ENCODE measurements around the gene GSDME.
A peak's percentile ranks its signal among the peaks of the same experiment; 100 is the strongest.
"Not testable (repeated sequence)": the region's sequence is repeated elsewhere in the genome, so short reads cannot be mapped to it uniquely, and the experiment has no call there.

Gene GSDME

DNA sequence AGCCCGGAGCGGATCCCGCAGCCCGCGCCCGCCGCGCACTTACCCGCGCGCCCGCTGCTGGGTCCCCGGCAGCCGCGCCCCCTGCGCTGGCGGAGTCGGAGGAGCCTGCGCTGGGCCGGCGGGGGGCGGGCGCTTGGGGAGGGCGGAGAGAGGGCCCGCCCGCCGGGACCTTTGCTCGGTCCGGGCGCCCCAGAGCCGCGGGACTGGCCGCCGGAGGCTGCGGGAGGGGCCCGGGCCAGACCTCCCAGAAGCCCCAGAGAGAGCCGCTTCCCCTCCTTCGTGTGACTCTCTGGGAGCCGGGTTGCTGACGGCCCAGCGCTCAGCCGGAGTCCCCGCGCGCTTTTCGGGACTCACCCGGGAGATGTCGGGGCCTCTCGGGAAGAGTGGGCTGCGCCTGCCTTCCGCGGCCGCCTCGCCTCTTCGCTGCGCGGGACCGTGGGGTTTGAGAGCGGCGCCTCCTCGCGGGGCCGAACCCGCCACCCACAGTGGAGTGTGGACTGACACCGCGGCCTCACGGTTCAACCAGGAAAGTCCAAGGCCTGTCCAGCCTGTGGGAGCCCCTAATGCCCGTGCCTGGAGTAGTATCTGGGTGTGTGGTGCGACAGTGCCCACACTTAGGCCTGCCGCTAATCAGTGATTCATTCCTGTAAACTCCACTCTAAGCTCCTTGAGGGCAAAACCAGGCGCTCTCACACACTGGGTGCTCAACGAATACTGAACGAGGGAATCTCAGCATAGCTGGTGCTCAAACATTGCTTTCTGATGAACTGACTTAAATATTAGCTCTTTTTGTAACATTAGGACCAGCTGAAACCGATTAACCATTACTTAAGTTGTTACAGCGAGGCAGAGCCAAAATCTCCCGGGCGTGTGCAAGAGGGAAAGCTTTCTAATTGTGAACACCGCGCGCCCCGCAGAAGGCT is at the start of gene GSDME:
GSDME (minus strand) TSS at position 112 of the 923 bp plus-strand sequence. CDS start 7,690 bp downstream, outside the sequence.
- peaks cover 12% of the 10 kb centered on the region for H3K4me1 ChIP-seq (ENCODE audit: control insufficient read depth, insufficient read depth, low read length)
- H3K27me3 ChIP-seq (ENCODE audit: control insufficient read depth in 1 of 2, insufficient read depth in 2 of 2, low read length in 2 of 2) = no peaks in the 10 kb centered on the region
- H3K4me3 ChIP-seq (ENCODE audit: low read length in 2 of 2) = peak within 1 kb of the TSS; percentile 79 to 81
- no peaks in the 10 kb centered on the region for H3K36me3 ChIP-seq (ENCODE audit: control insufficient read depth in 2 of 2, insufficient read depth in 2 of 2, low read length in 2 of 2)
- peak within 1 kb of the TSS; percentile 64 for H3K27ac ChIP-seq (ENCODE audit: low read length)
- no peaks in the 10 kb centered on the region for H3K9me3 ChIP-seq (ENCODE audit: control insufficient read depth in 2 of 2, low read length in 2 of 2)
- H3K9ac ChIP-seq (ENCODE audit: low read length in 2 of 2) = peak within 1 kb of the TSS; percentile 57 to 72

GRCh38 chr7:24802300-24802699 is 45.0 kb upstream of the GSDME start:
- Histone ChIP-seq H3K27ac (ENCODE audit: low read length) (no peak overlapping the region), H3K4me3 (ENCODE audit: low read length in 2 of 2) (no peak overlapping the region), H3K9me3 (ENCODE audit: control insufficient read depth in 2 of 2, low read length in 2 of 2) (no peaks in the 10 kb centered on the region), H3K9ac (ENCODE audit: low read length in 2 of 2) (no peak overlapping the region), H3K27me3 (ENCODE audit: control insufficient read depth in 1 of 2, insufficient read depth in 2 of 2, low read length in 2 of 2) (no peaks in the 10 kb centered on the region), H3K36me3 (ENCODE audit: control insufficient read depth in 2 of 2, insufficient read depth in 2 of 2, low read length in 2 of 2) (no peaks in the 10 kb centered on the region), H3K4me1 (ENCODE audit: control insufficient read depth, insufficient read depth, low read length) (no peaks in the 10 kb centered on the region)

GRCh38 chr7:24801883-24802282 is 44.6 kb upstream of the GSDME start:
- Histone ChIP-seq H3K27me3 (ENCODE audit: control insufficient read depth in 1 of 2, insufficient read depth in 2 of 2, low read length in 2 of 2) (no peaks in the 10 kb centered on the region), H3K27ac (ENCODE audit: low read length) (no peak overlapping the region), H3K9me3 (ENCODE audit: control insufficient read depth in 2 of 2, low read length in 2 of 2) (no peaks in the 10 kb centered on the region), H3K4me1 (ENCODE audit: control insufficient read depth, insufficient read depth, low read length) (no peaks in the 10 kb centered on the region), H3K9ac (ENCODE audit: low read length in 2 of 2) (no peak overlapping the region), H3K36me3 (ENCODE audit: control insufficient read depth in 2 of 2, insufficient read depth in 2 of 2, low read length in 2 of 2) (no peaks in the 10 kb centered on the region), H3K4me3 (ENCODE audit: low read length in 2 of 2) (no peak overlapping the region)

DNA sequence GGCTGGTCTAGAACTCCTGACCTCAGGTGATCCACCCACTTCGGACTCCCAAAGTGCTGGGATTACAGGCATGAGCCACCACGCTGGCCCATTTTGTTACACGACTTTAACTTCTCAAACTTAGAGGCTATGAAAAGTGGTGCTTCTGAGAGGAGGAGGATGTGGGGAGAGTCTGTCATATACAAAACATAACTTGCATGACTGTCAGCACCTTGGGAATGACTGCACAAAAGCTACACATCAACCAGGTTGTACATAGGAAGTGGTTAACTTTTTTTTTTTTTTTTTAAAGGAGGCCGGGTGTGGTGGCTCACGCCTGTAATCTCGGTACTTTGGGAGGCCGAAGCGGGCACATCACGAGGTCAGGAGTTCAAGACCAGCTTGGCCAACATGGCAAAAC is 43.4 kb upstream of the GSDME start:
- H3K9me3 ChIP-seq (ENCODE audit: control insufficient read depth in 2 of 2, low read length in 2 of 2) = no peaks in the 10 kb centered on the region
- no peaks in the 10 kb centered on the region for H3K36me3 ChIP-seq (ENCODE audit: control insufficient read depth in 2 of 2, insufficient read depth in 2 of 2, low read length in 2 of 2)
- H3K4me1 ChIP-seq (ENCODE audit: control insufficient read depth, insufficient read depth, low read length) = no peaks in the 10 kb centered on the region
- no peak overlapping the region for H3K27ac ChIP-seq (ENCODE audit: low read length)
- H3K27me3 ChIP-seq (ENCODE audit: control insufficient read depth in 1 of 2, insufficient read depth in 2 of 2, low read length in 2 of 2) = no peaks in the 10 kb centered on the region
- H3K4me3 ChIP-seq (ENCODE audit: low read length in 2 of 2) = no peak overlapping the region
- no peak overlapping the region for H3K9ac ChIP-seq (ENCODE audit: low read length in 2 of 2)

DNA sequence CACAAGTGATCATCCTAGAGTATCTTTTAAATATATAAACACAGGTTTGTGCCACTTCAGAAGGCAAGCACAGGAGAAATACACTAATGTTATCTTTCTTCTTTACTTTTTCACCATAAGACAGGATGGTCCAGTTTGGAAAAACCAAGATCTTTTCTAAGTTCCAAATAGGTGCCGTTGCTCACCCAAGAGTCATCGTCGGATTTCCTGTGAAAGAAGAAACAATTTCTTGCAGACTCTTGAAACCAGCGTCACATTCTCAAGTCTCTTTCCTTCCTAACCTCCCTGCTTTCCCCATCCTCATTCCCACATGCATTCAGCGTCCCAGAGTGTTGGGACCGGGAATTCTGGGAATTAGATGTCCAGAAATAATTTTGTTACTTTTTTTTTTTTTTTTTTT is 42.8 kb upstream of the GSDME start:
- H3K9ac ChIP-seq (ENCODE audit: low read length in 2 of 2) = no peak overlapping the region
- H3K36me3 ChIP-seq (ENCODE audit: control insufficient read depth in 2 of 2, insufficient read depth in 2 of 2, low read length in 2 of 2) = no peaks in the 10 kb centered on the region
- H3K9me3 ChIP-seq (ENCODE audit: control insufficient read depth in 2 of 2, low read length in 2 of 2) = no peaks in the 10 kb centered on the region
- no peaks in the 10 kb centered on the region for H3K4me1 ChIP-seq (ENCODE audit: control insufficient read depth, insufficient read depth, low read length)
- no peak overlapping the region for H3K4me3 ChIP-seq (ENCODE audit: low read length in 2 of 2)
- no peak overlapping the region for H3K27ac ChIP-seq (ENCODE audit: low read length)
- H3K27me3 ChIP-seq (ENCODE audit: control insufficient read depth in 1 of 2, insufficient read depth in 2 of 2, low read length in 2 of 2) = no peaks in the 10 kb centered on the region

GRCh38 chr7:24799506-24799905 is 42.2 kb upstream of the GSDME start:
- Histone ChIP-seq H3K4me1 (ENCODE audit: control insufficient read depth, insufficient read depth, low read length) (no peaks in the 10 kb centered on the region), H3K9me3 (ENCODE audit: control insufficient read depth in 2 of 2, low read length in 2 of 2) (no peaks in the 10 kb centered on the region), H3K4me3 (ENCODE audit: low read length in 2 of 2) (no peak overlapping the region), H3K9ac (ENCODE audit: low read length in 2 of 2) (no peak overlapping the region), H3K27me3 (ENCODE audit: control insufficient read depth in 1 of 2, insufficient read depth in 2 of 2, low read length in 2 of 2) (no peaks in the 10 kb centered on the region), H3K36me3 (ENCODE audit: control insufficient read depth in 2 of 2, insufficient read depth in 2 of 2, low read length in 2 of 2) (no peaks in the 10 kb centered on the region), H3K27ac (ENCODE audit: low read length) (no peak overlapping the region)

DNA sequence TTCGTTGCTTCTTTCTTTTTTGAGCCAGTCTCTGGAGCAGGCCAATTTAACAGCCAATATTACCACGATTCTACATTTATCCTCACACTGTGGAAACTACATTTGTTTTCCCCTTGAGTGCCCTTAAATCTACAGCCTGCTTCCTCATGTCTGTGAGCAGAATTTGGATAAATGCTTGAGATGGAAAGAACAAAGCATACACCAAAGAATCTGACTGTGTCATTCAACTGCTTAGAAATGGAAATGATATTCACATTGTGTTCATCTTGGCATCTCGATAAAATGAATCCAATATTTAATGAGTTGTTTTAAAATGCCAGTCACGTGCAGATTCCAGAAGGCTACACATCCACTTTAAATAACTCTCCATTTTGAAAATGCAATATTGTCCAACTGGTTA is 41.0 kb upstream of the GSDME start:
- H3K27ac ChIP-seq (ENCODE audit: low read length) = no peak overlapping the region
- no peaks in the 10 kb centered on the region for H3K9me3 ChIP-seq (ENCODE audit: control insufficient read depth in 2 of 2, low read length in 2 of 2)
- H3K4me3 ChIP-seq (ENCODE audit: low read length in 2 of 2) = no peak overlapping the region
- no peaks in the 10 kb centered on the region for H3K4me1 ChIP-seq (ENCODE audit: control insufficient read depth, insufficient read depth, low read length)
- no peaks in the 10 kb centered on the region for H3K27me3 ChIP-seq (ENCODE audit: control insufficient read depth in 1 of 2, insufficient read depth in 2 of 2, low read length in 2 of 2)
- H3K36me3 ChIP-seq (ENCODE audit: control insufficient read depth in 2 of 2, insufficient read depth in 2 of 2, low read length in 2 of 2) = no peaks in the 10 kb centered on the region
- no peak overlapping the region for H3K9ac ChIP-seq (ENCODE audit: low read length in 2 of 2)

DNA sequence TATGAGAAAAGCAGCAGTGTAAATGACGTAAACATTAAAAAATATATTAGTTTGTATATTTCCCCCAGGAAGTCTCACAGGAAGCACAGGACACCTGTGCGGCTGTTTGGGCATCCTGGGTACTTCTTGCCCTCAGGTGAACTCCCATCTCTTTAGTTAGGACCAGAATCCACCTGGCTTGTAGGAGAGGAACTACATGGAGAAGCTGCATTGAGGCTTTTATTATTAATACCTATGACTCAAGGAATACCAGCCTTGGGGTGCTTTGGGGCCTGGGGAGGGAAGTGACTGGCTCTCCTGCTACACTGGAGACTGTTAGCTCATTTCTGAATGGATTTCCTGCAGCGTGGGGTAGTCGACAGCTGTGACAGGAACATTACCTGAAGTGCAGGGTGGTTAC is 40.0 kb upstream of the GSDME start:
- H3K9me3 ChIP-seq (ENCODE audit: control insufficient read depth in 2 of 2, low read length in 2 of 2) = no peaks in the 10 kb centered on the region
- H3K9ac ChIP-seq (ENCODE audit: low read length in 2 of 2) = no peak overlapping the region
- no peaks in the 10 kb centered on the region for H3K27me3 ChIP-seq (ENCODE audit: control insufficient read depth in 1 of 2, insufficient read depth in 2 of 2, low read length in 2 of 2)
- H3K27ac ChIP-seq (ENCODE audit: low read length) = no peak overlapping the region
- no peaks in the 10 kb centered on the region for H3K36me3 ChIP-seq (ENCODE audit: control insufficient read depth in 2 of 2, insufficient read depth in 2 of 2, low read length in 2 of 2)
- H3K4me3 ChIP-seq (ENCODE audit: low read length in 2 of 2) = no peak overlapping the region
- H3K4me1 ChIP-seq (ENCODE audit: control insufficient read depth, insufficient read depth, low read length) = no peaks in the 10 kb centered on the region

- no peaks in the 10 kb centered on the region for H3K4me1 ChIP-seq (ENCODE audit: control insufficient read depth, insufficient read depth, low read length)
- no peaks in the 10 kb centered on the region for H3K9me3 ChIP-seq (ENCODE audit: control insufficient read depth in 2 of 2, low read length in 2 of 2)
- no peaks in the 10 kb centered on the region for H3K36me3 ChIP-seq (ENCODE audit: control insufficient read depth in 2 of 2, insufficient read depth in 2 of 2, low read length in 2 of 2)
- H3K27ac ChIP-seq (ENCODE audit: low read length) = no peak overlapping the region
- no peaks in the 10 kb centered on the region for H3K27me3 ChIP-seq (ENCODE audit: control insufficient read depth in 1 of 2, insufficient read depth in 2 of 2, low read length in 2 of 2)
- H3K4me3 ChIP-seq (ENCODE audit: low read length in 2 of 2) = no peak overlapping the region
- no peak overlapping the region for H3K9ac ChIP-seq (ENCODE audit: low read length in 2 of 2)
Observed at GRCh38 chr7:24795407-24795767, 38.1 kb upstream of the GSDME start.

DNA sequence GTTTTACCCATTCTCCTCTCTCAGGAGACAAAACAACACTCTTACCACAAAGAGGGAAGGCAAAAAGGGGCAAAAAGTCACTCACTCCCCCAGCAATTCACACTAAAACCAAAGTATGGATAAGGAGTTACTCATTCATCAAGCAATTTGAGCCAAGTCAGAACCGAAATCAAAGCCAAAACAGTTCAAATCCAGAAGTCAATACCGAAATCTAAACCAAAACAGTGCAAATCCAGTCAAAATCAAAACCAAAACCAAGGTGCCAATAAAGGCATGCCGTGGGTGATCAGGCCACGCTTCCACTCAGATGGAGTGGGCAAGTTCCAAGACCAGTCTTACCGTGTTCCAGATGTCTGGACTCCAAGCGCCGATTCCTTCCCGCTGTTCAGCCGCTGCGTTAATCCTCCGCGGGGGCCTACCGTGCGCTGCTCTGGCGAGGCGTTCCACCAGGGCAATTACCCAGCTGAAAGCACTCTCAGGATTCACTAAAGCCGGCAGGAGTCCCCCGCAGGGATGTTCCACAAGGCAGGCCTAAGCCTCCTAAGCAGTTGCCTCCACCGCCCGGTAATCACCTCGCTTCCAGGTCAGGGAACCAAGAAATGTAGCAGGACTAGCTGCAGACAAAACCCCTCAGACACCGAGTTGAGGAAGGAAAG is 37.6 kb upstream of the GSDME start:
- not testable (repeated sequence) for H3K4me3 ChIP-seq (ENCODE audit: low read length in 2 of 2); H3K9me3 ChIP-seq (ENCODE audit: control insufficient read depth in 2 of 2, low read length in 2 of 2); H3K36me3 ChIP-seq (ENCODE audit: control insufficient read depth in 2 of 2, insufficient read depth in 2 of 2, low read length in 2 of 2); H3K9ac ChIP-seq (ENCODE audit: low read length in 2 of 2); H3K4me1 ChIP-seq (ENCODE audit: control insufficient read depth, insufficient read depth, low read length); H3K27me3 ChIP-seq (ENCODE audit: control insufficient read depth in 1 of 2, insufficient read depth in 2 of 2, low read length in 2 of 2); H3K27ac ChIP-seq (ENCODE audit: low read length)
